HG03159 (cell line): ENCODE data around the gene ETHE1.
"Not testable (repeated sequence)": the region's sequence is repeated elsewhere in the genome, so short reads cannot be mapped to it uniquely, and the experiment has no call there.

ENCODE experiments used
- ATAC-seq: cut with Tn5 transposase; IDR thresholded peaks from one replicate; pipeline ENCODE4 v1.9.1; 2021; ENCODE audit warnings: mild to moderate bottlenecking, moderate library complexity; ENCODE audit not compliant: unreplicated experiment

ETHE1 gene

GRCh38 chr19:43525836-43526771, 897 bp downstream of the ETHE1 start:
- ATAC-seq: no peak

DNA sequence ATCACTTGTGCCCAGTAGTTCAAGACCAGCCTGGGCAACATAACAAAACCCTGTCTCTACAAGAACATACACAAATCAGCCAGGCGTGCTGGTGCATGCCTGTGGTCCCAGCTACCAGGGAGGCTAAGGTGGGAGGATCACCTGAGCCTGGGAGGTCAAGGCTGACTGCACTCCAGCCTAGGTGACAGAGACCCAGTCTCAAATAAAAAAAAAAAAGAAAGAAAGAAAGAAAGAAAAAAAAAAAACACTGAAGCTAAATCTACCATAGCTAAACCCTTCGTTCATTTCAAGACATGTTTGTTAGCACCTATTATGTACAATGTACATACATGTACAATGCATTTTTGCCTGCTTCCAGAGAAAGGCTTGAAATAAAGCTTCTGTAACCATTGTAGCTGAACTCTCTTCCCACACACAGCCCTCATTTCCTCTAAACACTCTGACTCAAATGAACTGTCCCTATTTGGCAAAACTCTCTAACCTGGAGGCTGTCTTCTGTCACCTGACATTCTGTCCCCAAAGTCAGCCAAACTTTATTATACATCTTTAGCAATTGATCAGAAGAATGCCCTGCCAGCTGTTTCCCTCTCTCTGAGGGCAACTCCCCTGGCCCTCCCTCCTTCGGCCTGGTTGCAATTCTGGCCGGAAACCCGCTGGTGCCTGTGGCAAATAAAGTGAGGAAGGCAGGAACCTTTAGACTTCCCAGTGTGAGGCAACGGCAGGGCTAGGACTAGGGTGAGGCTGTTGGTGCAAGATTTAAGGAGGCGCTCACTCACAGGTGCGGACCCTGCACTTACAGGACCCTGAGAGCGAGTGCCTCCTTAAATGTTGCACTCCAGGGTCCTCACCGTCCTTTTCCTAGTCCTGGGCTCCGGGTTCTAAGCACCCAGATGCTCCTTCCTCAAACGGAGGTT, 1.8 kb downstream of the ETHE1 start:
- no peak for ATAC-seq

DNA sequence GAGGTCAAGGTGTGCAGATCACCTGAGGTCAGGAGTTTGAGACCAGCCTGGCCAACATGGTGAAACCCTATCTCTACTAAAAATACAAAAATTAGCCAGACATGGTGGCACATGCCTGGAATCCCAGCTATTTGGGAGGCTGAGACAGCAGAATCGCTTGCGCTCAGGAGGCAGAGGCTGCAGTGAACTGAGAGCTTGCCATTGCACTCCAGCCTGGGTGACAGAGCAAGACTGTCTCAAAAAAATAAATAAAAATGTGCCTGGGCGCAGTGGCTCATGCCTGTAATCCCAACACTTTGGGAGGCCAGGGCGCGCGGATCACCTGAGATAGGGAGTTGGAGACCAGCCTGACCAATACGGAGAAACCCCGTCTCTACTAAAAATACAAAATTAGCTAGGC, 3.3 kb downstream of the ETHE1 start:
- ATAC-seq: not testable (repeated sequence)

- no peak for ATAC-seq
These were observed 4.1 kb downstream of the ETHE1 start for GRCh38 chr19:43522929-43523328.

DNA sequence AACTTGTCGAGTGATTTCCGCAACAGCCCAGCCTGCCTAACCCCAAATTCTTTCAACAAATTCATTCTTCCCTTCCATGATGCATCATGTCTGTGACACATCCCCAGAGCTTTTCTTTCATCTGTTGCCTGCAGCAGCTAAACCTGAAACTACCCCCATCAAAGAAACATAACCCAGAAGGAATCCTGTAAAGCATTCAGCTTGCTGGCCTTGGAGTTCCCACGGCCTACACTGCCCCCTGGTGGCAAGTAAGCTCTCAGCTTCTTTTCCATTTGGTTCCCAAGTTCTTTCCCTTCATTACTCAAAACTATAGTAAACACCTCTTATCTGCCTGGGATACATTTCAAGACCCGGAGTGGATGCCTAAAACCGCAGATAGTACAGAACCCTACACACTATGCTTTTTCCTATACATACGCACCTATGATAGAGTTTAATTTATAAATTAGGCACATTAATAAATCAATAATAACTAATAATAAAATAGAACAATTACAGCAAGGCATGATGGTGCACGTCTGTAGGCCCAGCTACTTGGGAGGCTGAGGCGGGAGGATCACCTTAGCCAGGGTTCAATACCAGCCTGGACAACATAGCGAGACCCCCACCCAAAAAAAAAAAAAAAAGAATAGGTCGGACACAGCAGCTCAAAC, 7.4 kb downstream of the ETHE1 start:
- ATAC-seq: no peak

DNA sequence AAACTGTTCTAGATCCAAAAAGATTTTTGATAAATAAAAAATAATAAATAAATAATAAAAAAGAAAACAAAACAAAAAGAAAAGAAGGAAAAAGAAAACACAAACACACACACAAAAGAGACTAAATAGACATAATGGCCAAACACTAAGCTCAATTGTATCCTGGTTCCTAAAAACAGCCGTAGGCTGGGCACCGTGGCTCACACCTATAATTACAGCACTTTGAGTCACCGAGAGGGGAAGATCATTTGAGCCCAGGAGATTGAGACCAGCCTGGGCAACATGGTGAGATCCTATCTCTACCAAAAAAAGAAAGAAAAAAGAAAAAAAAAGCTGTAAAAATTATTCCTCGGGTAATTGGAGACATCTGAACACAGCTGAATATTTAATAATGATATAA, 8.9 kb downstream of the ETHE1 start:
- ATAC-seq: no peak

- ATAC-seq: not testable (repeated sequence)
These were observed 14.6 kb downstream of the ETHE1 start for GRCh38 chr19:43512399-43512798.

- no peak for ATAC-seq
These were observed 15.7 kb downstream of the ETHE1 start for GRCh38 chr19:43511324-43511723.

GRCh38 chr19:43510713-43511112, 16.3 kb downstream of the ETHE1 start:
- ATAC-seq: no peak

DNA sequence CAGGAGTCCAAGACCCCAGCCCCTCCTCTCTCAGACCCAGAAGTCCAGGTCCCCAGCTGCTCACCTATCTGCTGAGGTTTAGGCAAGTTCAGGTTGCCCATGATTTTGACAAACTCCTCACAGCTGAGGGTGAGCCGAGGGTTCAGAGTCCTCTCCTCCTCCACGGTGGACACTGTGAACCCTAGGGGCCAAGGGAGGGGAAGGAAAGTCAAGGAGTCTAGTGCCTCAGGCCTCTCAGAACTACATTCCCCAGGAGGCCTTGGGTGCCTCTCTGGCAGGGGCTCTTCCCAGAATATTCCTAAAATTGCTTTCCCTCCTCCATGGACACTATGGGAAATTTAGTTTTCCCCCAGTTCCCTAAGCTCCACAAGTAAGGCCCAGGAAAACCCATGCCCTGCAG, 19.1 kb downstream of the ETHE1 start:
- no peak for ATAC-seq

DNA sequence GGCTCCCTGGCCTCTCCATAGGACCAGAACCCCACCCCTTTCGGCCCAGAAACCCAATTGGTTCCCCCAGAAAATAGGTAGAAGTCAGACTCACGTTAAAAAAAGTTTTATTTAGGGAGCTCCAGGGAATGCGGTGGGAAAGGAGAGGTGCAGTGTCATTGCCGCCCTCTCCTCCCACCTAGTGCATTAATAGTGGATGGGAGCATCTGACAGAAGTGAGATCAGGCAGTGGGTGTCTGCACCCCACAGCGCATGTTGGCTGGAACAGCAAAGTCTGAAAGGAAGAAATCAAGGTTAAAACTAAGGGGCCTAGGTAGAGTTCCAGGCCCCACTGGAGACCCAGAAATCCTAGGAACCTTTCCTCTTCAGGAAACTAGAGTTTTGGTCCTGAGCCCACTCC, 20.4 kb downstream of the ETHE1 start:
- ATAC-seq: no peak

DNA sequence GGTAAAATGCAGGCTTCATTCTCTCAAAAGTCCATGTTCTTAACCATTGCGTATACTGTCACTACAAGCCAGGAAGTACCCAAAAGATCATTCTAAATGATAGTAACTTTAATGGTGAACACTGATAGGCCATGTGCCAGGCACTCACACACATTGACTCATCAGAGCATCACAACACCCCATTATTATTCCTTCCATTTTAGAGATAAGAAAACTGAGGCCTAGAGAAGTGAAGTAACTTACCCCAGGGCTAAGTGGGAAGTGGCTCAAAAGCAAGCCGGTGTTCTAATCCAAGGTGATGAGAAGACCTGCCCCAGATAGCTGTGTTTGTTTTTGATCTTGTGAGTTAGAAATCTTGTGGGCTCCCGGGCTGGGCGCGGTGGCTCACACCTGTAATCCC, 21.1 kb downstream of the ETHE1 start:
- no peak for ATAC-seq

- no peak for ATAC-seq
These were observed 21.9 kb downstream of the ETHE1 start for GRCh38 chr19:43505186-43505456.

- peak; percentile 26 for ATAC-seq
These were observed 22.4 kb downstream of the ETHE1 start, which contains the start of gene PHLDB3 for GRCh38 chr19:43504426-43505185. Gene PHLDB3 (minus strand): TSS chr19:43504746. CDS start chr19:43504118, 628 bp downstream.

- peak; percentile 85 for ATAC-seq
These were observed 23.2 kb downstream of the ETHE1 start for GRCh38 chr19:43503501-43504425.

- no peak for ATAC-seq
These were observed 24.5 kb downstream of the ETHE1 start for GRCh38 chr19:43502419-43502976.

- ATAC-seq: no peak
These were observed 25.2 kb downstream of the ETHE1 start for GRCh38 chr19:43501661-43502418.

GRCh38 chr19:43499042-43499441, 28.0 kb downstream of the ETHE1 start:
- no peak for ATAC-seq
